ENCODE measurements around the gene MPPED1.

Gene MPPED1

DNA sequence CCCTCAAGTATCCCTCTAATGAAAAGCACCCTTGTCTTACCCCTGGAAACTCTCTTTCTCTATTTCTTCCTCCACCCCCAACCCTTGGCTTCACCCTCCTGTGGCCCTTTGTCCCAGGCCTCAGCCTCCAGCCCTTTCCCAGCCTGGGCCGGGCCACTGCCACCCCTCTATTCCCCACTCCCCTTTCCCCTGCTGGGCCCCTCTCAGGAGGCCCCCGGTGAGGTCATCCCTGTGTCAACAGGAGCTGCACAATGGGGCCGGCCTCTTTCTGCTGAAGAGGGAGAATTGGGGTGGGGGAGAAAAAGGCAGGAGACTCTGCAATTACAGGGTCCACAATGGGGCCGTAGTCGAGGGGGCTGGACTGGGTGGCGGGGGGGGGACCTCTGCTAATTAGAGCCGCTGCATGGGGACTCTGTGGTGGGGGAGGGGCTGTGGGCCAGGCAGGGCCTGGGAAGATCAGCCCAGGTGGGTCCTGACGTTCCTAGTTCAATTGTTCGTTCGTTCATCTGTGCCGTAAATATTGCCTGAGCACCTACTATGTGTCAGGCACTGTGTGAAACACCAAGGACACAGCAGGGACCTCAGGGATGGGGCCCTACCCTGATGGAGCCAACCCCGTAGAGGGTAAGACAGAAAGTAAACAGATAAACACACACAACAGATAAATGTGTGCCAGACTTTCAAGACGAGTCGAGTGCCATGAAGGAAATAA, 18.5 kb upstream of the MPPED1 start:
- DNase-seq = no peak

DNA sequence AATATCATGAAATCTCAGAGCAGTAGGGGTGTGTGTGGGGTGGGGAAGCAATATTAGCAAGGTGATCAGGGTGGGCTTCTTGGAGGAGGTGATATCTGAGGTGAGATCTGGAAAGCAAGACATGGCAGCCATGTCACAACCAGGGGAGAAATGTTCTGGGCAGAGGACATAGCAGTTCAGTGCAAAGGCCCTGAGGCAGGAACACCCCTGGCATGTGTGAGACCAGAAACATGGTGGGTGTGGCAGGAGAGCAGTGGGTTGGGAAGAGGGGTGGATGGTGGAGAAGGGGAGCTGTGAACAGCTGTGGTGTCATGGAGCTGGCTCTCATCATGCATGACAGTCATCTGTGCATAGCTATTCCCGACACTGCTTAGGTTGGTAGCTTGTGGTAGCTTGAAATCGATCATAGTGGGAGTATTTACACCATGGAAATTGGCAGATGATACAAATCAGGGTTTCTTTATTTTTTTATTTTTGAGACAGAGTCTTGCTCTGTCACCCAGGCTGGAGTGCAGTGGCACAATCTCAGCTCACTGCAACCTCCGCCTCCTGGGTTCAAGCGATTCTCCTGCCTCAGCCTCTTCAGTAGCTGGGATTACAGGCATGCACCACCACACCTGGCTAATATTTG, 17.9 kb upstream of the MPPED1 start:
- DNase-seq = no peak

DNA sequence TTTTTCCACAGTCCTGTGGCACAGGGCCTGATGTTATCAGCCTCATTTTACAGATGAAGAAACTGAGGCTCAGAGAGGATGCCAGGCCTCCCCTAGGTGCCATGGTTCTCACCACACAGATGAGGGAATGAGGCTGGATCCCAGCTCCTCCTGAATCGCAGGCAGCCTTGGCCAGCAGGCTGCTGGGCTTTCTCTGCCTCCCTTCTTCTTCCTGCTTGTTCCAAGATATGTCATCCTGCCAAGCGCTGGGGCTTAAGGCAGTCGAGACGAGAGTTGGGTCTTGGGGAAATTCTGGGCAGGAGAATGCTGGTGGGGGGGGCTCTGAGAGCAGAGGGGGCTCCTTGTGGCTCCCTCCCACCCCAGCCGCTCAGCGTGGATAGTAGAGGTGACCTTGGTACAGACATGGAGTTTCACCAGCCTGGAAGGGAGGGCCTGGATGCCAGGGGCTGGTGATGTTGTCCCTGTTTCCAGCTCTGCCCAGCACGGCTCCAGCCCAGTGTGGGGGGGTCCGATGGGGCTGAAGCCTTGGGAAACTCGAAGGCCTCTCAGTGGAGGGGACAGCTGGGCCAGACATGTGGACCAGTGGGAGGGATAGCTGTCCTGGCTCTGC, 16.6 kb upstream of the MPPED1 start:
- no peak for DNase-seq

DNA sequence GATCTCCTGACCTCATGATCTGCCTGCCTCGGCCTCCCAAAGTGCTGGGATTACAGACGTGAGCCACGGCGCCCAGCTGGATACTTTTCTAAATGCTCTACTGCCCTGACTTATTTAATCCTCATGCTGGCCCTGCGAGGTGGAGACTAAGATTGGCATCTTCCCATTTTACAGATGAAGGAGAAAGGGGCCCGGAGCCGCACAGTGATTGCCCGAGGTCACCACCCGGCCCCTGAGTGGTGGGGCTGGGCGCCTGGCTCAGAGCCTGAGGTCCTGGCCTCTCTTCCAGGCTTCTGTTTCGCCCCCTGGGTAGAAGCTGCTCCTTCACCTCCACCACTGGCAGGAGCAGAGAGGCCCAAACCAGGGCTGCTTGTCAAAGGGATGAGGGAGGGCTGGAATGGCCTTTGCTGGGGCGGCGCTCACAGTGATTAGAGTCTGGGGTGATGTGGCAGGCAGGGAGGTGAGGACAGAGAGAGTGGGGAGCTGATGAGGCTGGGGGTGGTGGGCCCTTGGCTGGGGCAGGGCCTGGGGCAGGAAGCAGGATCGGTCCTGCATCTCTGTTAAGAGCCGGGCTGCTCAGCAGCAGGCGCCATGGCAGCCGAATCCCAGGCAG, 15.4 kb upstream of the MPPED1 start:
- no peak for DNase-seq

DNA sequence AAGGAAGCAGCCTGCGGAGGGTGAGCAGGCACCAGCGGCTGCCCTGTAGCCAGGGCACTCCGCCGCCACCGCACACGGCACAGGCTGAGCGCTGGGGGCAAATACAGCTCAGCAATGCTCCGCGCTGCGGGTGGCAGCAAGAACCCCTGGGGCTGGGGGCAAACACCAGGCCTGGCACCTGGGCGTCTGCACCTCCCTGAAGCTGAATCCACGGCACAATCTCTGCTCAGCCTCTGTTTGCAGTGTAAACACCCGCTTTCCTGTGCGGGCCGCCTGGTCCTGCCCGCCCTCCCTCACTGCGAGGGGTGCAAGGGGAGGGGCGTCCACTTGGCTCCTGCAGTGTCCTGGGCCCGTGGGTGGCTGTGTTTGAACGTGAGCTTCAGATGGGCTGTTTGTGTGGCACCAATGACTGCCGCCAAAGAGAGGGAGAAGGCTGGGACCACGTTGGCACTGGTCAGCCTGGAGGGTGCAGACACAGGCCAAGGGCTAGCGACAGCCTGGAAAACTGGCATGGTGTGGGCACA, 14.8 kb upstream of the MPPED1 start:
- DNase-seq = no peak

DNA sequence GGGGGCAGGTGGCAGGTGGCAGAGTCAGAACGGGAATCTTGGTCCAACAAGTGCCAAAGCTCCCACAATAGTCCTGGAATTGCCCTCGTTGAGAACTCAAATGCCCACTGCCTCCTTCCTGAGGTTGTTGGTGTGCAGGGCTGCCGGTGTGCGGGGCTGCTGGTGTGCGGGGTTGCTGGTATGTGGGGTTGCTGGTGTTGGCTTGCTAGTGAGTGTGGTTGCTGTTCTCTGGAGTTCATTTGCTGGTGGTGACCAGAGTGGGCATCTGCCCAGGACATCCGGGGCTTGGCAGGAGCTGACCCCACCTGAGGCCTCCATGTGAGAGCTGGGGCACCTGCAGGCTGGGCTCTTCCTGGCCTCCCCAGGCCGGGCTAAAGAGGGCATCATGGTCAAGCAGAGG, 14.0 kb upstream of the MPPED1 start:
- DNase-seq = no peak

DNA sequence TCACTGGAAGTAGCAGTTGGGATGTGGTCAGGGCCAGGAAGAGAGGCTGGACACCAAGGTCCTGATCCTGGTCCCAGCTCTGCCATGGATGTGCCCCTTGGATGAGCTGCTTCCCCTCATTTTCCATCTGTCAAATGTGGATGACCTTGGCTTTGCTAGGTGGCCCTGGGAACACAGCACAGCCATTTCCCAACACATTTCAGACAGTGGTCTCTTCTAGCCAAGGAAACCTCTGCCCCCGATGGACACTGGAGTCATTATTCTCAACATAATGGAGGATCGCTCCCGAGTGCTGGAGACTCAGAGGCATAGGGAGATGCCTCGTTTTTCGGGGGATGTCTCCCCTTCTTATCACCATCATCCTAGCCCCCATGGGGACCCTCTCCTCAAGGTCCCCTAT, 13.6 kb upstream of the MPPED1 start:
- DNase-seq = no peak

DNA sequence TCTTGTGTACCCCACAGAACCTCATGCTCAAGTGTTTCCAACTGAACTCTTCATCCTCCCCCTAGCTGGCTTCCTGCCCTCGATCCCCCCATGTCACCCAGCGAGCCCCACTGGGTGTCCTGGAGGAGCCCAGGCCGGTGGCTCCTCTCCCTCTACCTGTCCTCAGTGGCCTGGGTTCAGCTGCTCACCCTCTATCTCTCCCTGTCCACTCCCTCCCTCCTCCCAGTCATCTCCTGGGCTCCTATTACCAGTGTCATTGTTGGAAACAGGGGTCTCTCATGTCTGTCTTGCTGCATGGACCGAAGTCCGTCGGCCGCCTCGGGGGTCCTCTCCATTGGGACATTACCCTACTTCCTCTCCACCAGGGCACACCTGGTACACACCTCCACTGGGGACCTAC, 12.9 kb upstream of the MPPED1 start:
- DNase-seq = no peak

DNA sequence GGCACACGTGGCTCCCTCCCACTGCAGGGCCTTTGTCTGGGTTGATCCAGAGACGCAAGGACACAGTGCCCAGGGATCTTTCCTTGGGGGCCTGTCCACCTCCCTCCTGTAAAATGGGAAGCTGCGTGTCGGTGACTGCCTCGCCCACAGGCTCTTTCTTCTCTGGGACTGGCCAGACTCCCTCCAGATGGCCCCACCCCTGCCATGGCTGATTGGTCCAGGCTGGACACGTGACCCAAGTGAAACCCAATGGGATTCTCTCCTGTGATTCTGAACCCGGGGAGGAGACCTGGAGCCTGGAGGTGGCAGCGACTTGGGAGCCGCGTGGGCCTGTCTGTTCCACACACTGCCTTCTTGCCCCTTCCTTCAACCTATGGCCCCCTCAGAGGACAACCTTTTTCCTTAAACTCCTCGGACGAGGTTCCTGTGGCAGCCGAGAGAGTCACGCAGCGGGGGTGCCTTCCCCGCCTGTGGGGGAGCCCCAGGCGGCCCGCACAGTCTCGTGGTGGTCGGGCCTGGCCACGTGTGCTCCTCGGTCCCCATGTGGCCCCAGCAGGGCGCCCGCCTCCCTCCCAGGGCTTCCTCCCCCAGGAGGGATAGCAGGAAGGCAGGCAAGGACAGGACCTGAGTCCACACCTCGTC, 12.4 kb upstream of the MPPED1 start:
- DNase-seq = peak in 1 of 2 donors; percentile 2

DNA sequence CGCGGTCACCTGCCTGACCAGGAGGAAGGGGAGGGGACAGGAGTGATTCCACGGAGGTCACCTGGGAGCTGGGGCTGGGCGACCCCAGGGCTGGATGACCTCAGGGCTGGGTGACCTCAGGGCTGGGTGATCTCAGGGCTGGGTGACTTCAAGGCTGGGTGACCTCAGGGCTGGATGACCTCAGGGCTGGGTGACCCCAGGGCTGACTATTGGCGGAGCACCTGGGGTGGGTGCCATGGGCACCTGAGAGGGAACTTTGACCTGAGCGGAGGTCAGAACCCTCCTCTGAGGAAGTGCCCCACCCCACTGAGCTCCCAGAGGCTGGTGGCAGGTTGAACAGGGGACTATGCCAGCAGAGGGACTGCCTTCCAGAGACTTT, 11.8 kb upstream of the MPPED1 start:
- DNase-seq = no peak

DNA sequence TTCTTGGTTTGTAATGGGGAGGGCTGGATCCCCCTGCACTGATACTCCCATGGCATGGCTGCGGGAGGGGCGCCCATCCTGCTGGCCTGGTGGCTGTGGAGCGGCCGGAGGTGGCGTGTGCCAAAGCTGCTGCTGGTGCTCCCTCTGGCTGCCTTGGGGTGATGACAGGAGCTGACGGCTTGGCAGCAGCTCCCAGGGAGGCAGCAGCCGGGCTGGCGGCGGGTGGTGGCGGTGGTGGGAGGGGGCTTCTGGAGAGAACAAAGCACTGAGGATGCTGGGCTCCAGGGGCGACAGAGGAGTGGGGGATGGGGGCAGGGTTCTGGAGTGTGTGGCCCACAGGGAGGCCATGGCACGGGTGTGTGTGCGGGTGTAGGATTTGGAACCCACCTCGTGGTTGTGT, 11.4 kb upstream of the MPPED1 start:
- no peak for DNase-seq

DNA sequence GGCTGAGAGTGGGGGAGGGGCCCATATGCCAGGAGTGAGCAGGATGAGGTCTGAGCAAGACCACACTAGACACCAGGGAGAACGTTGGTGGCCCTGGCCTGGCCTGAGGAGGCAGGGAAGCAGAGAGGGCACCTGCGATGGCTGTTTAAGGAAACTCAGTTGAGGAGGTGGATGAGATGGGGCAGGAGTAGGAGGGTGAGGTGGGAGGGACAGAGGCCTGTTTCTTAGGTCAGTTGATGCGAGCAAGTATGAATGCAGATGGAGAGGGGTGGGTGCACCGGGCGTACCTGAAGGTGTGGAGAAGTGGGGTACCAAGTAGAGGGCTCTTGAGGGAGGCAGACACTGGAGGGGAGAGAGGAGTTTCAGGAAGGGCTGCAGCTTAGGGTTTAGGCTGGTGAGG, 10.6 kb upstream of the MPPED1 start:
- no peak for DNase-seq

DNA sequence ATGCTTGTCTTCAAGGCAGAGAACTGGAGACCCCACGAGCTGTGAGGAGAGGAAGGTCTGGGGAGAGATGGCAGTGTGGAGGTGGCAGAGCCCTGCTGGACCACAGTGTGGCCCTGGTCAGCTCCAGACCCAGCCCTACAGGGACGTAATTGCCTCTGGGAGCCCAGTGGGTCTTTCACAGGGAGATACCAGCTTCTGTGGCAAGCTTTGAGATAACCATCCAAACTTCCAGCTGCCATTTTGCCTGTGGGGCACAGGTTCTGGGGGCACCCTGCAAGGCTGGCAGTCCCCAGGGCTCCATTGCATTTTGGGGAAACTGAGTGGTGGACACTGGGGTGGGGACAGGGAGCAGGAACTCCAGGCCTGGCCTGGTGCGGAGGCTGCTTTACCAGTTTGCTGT, 10.2 kb upstream of the MPPED1 start:
- no peak for DNase-seq

DNA sequence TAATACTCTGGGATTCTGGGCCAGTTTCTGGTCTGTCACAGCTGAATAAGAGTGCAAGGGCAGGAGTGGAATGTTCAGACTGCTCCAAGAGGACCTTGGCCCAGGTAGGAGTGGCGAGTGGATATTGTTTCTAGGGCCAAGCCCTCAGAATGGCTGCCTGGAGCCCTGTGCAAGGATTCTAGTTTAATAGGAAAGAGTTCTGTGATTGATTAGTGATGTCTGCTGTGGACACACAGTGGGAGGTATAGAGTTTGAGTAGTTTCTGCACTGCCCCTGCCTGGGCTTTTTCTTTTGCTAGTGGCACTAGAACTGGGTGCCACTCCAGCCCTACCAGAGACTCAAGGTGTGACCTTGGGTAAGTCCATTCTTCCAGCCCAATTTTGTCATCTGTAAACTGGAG, 9.7 kb upstream of the MPPED1 start:
- no peak for DNase-seq

DNA sequence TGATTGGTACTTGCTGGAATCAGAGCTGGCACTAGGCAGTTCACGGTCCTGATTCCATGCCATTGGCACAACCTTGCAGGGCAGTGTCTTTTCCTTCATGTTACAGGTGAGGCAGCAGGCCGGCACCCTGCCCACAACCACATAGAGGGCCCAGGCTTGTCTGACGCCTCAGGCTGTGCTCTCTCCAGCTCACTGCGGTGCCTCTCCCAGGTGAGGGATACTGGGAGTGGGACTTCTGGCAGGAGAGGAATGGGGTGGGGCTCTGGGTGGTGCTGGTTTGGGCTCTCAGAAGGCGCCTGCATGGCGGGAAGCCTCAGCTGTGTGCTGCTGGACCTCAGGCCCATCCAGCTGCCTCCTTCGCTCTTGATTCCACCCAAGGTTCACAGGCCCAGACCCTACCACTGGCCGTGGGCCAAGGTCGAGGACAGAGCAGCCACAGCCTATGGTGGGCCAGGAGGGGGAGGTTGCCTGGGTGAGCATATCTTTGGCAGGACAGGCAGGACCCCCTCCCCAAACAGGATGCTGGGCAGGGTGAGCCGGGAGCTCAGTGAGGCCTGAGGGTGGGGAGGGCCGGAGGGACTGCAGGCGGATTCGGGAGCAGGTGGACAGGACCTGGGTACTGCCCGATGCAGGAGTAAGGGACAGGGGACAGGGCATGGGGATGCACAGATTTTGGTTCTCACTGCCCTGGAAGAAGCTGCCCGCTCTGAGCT, 7.0 kb upstream of the MPPED1 start:
- DNase-seq = no peak

DNA sequence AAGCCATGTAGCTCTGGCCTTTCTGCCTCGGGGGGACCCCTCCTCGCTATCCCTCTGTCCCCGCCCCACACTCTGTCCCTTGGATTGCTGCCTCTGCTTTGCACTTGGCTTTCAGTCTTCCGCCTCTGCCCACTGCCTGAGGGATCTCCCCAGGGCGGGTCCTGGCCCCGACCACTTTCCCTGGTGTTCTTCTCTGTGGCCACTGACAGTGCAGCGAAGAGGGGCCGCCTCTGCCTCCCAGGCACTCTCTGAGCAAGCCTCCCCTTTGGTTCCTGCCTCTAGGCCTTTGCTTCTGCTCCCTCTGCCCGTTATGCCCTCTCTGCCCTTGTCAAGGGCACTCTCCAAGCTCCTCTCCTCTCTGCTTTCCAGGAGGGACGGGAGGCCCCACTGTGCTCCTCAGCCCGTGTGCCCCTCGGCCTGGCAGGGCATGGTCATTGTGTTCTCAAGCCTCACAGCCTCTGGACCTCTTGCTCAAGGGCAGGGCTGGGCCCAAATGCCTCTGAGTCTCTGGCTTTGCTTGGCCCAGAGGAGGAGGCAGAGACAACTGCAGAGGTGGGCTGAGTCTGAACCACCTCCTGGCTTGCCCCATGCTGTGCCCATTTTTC, 5.5 kb upstream of the MPPED1 start:
- DNase-seq = no peak

DNA sequence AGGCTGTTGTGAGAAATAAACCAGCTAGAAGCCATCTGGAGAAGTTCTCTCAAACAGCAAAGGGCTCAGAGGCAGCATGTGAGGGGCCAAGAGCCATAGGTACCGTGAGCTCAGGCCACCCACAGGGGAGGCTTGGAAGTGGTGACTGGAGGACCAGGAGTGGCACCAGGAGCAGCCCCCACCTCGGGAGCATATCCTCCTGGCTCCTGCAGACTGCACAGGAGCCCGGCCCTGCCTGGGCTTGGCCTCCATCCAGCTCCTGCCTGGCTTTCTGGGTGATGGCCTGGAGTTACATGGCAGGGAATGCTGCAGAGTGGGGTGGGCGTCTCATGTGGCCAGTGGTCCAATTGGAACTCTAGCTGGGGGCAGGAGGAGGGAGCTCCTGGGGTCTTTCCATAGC, 4.2 kb upstream of the MPPED1 start:
- no peak for DNase-seq

DNA sequence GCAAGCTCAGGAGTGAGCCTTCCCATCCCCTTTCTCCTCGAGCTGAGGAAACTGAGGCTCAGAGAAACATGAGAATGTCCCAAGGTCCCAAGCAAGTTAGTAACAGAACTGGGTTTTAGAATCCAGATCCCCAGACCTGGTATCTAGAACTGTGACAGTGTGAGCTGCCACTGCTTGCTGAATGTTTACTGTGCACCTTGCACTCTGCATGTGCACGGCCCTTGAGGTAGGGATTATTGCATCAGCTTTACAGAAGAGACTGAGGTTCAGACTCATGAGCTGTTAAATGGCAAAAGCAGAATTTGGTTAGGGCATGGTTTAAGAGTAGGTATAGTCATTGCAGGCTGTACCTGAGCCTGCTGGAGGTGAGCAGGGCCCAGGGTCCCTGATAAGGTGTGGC, 3.8 kb upstream of the MPPED1 start:
- no peak for DNase-seq

DNA sequence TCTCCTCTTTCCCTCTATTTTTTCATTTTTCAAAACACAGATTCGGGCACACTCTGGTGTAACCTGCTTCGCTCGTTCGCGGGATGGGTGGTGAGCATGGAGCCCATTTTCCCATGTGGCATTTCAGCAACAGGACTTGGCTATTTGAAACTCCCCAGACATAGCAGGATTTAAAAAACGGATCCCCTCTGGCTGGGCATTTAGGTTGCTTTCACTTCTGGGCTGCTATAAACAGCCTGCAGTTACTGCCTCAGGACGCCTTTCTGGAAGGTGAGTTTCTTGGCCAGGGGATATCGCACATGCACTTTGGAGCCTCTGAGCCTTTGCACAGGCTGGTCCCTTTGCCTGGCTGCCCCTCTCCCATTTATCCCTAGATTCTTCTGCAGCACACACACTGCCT, 2.8 kb upstream of the MPPED1 start:
- DNase-seq = no peak

DNA sequence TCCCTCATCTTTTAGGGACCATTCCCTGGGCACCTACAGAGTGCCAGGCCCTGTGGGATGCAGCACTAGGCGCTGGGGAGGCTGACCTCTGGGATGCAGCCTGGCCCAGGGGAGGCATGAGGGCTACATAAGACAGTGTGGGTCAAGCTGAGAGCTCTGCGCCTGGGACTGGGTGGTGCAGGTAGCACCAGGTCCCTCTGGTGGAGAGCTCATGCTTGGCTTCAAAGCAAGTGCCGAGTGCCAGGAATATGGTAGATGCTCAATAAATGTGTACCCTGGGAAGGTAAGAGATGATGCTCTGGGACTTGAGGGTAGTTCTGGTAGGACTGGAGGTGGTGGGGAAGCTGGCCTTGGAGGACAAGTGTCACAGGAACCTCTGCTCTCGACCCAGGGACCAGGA, 2.0 kb upstream of the MPPED1 start:
- DNase-seq = no peak

DNA sequence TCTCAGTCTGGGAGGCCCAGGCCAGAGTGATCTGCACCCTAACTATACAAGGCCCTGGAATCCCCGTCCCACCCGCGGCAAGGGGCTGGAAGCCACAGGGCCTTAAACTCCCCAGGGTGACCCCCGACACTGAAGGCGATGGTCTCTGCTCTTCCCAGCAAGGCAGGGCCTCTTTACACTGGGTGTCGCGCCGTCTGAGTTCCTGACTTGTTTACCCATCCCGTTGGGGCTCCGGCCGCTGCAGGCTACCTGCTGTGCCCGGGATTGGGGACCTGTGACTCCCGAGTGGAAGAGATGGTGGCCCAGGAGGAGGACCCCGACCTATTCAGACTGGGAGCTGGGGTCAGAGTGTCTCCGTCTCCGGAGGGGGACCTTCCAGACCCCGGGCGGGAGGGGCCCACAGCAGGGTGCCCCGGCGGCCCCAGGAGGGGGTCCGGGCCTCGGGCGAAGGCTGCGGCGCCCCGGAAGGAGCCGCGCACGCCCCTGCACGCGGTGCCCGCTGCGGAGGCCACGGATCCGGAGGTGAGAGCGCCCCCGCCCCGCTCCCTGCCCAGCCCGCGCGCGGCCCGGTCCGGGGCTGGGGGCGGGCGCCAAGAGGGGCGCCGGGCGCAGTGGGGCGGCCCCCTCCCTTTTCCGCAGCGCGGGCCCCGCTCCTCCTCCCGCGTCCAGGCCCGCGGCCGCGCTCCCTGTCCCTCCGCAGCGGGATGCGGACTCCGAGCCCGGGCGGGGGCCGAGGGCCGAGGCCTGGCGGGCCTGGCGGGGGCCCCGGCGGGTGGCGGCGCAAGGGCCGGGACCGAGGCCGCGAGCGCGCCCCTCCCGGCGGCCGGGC, 560 bp upstream of the MPPED1 start:
- no peak for DNase-seq
